ENCODE data around the gene MAP6D1.
A peak's percentile ranks its signal among the peaks of the same experiment; 100 is the strongest.

The MAP6D1 gene

GRCh38 chr3:183825456-183826161 is at the start of gene MAP6D1:
TSS of gene MAP6D1 (minus strand) at chr3:183825577. CDS start at chr3:183825547, 30 bp downstream.
- peak in 1 of 2 donors; percentile 18 for DNase-seq (ENCODE audit: low read depth in 2 of 2)

GRCh38 chr3:183873914-183874313 is 48.5 kb upstream of the MAP6D1 start:
- DNase-seq (ENCODE audit: low read depth in 2 of 2), result no peak

DNA sequence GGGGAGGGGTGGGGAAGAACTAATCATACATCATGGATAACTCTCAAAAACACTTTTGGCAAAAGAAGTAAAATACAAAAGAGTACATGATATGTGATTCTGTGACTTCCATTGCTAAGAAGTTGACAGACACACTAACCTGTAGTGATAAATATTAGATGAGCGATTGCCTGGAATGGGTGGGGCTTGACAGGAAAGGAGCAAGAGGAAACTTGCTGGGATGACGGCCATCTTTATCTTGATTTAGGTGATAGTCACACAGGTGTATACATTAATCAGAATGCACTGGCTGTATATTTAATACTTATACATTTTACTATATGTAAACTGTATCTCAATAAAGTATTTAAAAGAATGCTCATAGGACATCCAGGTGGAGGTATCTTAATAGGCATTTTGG is 46.2 kb upstream of the MAP6D1 start:
- no peak for DNase-seq (ENCODE audit: low read depth in 2 of 2)

DNA sequence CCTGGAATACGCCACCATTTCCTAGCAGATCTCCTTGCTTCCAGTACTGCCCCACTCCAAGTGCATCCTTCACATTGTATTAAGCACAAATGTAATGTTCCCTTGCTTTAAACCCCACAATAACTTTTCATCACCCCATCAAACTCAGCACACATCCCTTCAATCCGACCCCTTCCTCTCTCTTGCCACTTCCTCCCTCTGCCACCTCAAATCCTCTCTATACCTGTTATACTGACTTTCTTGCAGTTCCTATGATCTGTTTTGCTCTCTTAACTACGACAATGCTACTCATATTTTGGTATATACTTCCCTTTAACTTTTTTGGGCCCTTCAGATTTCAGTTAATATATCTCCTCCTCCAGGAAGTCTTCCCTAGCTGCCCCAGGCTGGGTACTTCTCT is 45.2 kb upstream of the MAP6D1 start:
- no peak for DNase-seq (ENCODE audit: low read depth in 2 of 2)

DNA sequence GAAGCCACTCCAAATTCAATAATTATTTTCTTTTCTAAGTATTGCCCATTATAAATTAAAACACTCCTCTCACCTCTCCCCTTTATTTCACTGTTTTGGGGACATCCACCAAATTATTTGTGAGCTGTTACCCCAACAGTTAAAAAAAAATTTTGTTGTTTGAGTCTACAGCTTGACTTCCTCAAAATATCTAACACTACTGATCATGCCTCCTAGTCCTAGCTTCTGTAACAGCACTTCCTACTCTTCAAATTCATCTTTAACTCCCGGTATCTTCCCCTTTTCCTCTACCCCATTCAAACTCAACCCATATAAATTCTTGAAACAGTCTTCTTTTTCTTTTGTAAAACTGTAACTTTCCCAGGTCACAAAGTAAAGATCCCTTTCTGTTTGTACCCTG is 43.4 kb upstream of the MAP6D1 start:
- no peak for DNase-seq (ENCODE audit: low read depth in 2 of 2)

GRCh38 chr3:183862610-183863009 is 37.2 kb upstream of the MAP6D1 start:
- DNase-seq (ENCODE audit: low read depth in 2 of 2), result no peak

DNA sequence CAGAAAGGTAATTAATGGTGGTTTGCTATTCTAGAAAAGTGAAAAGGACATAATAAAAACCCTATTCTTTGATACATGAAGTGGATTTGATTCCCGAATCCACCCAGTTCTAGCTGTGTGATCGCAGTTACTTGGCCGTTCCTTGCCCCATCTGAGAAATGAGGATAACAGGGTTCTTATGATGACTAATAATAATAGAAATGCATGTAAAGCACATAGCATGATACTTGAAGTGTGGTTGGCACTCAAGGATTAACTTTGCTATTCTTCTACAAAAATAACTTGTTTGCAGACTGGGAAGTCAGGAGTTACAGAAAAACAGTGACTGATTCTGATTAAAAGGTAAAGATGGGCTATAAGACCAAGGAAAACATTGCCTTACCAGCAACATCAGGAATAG is 32.5 kb upstream of the MAP6D1 start:
- no peak for DNase-seq (ENCODE audit: low read depth in 2 of 2)

- DNase-seq (ENCODE audit: low read depth in 2 of 2), result no peak
Measured at GRCh38 chr3:183854318-183855035, 29.1 kb upstream of the MAP6D1 start.

- DNase-seq (ENCODE audit: low read depth in 2 of 2), result no peak
Measured at GRCh38 chr3:183845608-183846288, 20.4 kb upstream of the MAP6D1 start.

DNA sequence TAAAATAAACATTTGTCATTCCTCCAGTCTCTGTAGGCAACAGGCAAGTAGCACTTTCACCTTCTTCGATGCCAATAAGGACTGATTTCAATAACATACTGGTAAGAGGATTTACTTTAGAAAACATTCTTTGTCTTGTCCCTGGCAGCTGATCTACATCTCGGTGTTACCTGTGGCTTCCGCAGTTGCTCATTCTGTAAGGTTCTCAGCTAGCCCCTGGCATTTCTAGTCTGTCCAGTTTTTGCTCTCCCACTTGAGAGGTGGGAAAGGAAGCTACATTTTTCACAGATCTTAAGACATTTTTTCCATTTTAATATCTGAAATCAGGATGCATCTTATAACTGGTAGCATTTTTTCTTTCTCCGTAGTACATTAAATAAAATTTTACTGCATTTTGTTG is 19.7 kb upstream of the MAP6D1 start:
- no peak for DNase-seq (ENCODE audit: low read depth in 2 of 2)

- DNase-seq (ENCODE audit: low read depth in 2 of 2), result no peak
Measured at GRCh38 chr3:183844606-183845005, 19.2 kb upstream of the MAP6D1 start.

DNA sequence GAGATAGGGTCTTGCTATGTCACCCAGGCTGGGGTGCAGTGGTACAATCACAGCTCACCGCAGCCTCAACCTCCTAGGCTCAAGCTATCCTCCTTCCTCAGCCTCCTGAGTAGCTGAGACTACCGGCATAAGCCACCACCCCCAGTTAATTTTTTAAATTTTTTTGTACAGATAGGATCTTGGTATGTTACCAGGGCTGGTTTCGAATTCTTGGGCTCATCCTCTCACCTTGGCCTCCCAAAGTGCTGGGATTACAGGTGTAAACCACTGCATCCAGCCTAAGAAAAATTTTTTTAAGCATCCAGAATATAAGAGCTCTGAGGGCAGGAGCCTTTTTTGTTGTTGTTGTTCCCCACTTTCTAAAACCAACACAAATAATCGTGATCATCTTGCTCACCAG is 14.4 kb upstream of the MAP6D1 start:
- no peak for DNase-seq (ENCODE audit: low read depth in 2 of 2)

- no peak for DNase-seq (ENCODE audit: low read depth in 2 of 2)
Measured at GRCh38 chr3:183837894-183838293, 12.5 kb upstream of the MAP6D1 start.

DNA sequence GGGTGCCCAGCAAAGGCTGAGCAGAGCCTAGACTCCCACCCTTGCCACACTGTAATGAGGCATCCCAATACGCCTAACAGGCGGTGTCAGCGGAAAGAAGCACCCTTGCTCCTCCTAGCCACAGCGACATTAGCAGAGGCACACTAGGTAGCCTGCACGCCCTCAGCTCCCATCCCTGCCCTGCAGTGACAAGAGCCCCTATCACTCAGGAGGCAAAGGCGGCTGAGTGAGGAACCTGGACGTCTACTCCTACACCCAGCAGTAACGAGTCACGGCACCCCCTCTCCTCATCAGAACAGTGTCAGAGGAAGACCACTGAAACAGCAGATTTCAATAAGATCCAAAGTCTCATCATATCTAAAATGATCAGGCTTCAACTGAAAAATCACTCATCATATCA is 12.0 kb upstream of the MAP6D1 start:
- no peak for DNase-seq (ENCODE audit: low read depth in 2 of 2)

- no peak for DNase-seq (ENCODE audit: low read depth in 2 of 2)
Measured at GRCh38 chr3:183833516-183833915, 8.1 kb upstream of the MAP6D1 start.

DNA sequence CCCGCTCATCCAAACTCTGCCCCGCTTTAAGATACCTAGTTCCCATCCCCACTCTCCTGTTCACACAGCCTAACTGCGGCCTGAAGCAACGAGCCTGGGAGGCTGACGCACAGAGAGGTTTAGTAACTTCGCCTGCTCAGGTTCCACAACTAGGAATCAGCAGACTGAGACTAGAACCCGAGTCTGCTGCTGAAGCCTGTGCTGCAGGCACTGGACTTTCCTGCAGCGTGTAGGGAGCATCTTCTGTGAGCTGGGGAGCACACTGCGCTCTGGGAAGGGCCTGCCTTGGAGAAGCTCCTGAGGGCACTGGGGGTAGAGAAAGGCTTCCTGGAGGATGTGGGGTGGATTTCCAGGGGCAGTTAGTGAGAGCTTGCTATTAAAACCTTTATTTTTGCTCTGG is 4.8 kb upstream of the MAP6D1 start:
- no peak for DNase-seq (ENCODE audit: low read depth in 2 of 2)

DNA sequence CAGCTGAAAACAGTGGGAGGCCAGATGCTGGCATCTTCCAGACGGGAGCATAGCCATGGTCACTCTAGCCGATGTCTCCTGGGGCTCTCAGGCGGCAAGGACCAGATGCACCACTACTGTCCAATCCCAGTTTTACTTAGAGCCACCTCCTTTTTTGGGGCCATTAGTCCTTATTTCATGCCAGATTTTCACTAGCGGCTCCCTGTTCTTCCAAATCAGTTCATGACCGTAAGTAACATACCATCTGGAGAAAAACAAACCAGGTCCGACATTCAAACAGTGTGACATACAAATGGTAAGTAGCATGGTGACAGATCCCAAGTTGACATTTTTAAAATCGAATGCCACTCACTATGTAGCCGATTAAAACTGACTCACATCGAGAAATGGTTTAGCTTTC is 4.1 kb upstream of the MAP6D1 start:
- no peak for DNase-seq (ENCODE audit: low read depth in 2 of 2)

- no peak for DNase-seq (ENCODE audit: low read depth in 2 of 2)
Measured at GRCh38 chr3:183828538-183828870, 3.1 kb upstream of the MAP6D1 start.

DNA sequence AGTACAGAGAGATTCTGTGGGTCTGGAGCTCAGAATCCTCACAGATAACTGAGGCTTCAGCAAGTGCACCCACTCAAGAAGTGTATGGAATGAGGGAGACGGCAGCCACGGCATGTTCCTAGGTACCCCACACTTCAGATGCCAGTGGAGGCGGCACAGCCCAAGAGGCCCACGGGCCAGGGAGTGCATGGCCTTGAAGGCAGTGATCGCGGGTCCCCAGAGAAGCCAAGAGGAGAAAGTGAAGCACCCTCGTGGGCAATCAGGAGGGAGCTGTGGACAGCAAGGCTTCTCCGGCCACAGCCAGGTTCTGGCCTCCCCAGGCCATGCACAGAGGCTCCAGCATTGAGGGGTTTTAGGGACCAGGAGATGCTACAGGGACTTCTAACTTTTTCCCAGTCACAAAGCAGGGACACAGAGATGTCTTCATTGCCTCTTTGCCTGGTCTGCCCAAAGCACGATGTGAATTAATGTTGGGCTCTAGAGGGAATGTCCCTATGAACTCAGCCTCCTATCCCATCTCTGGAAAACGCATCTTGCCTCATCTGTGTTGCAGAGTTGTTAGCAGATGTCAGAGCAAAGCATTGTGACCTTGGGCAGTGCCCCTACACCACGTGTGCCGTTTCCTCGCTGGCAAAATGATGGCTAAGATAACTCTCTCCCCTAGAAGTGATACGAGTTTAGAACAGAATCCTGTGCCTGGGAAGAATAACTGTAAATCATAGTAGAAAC is 2.6 kb upstream of the MAP6D1 start:
- no peak for DNase-seq (ENCODE audit: low read depth in 2 of 2)

DNA sequence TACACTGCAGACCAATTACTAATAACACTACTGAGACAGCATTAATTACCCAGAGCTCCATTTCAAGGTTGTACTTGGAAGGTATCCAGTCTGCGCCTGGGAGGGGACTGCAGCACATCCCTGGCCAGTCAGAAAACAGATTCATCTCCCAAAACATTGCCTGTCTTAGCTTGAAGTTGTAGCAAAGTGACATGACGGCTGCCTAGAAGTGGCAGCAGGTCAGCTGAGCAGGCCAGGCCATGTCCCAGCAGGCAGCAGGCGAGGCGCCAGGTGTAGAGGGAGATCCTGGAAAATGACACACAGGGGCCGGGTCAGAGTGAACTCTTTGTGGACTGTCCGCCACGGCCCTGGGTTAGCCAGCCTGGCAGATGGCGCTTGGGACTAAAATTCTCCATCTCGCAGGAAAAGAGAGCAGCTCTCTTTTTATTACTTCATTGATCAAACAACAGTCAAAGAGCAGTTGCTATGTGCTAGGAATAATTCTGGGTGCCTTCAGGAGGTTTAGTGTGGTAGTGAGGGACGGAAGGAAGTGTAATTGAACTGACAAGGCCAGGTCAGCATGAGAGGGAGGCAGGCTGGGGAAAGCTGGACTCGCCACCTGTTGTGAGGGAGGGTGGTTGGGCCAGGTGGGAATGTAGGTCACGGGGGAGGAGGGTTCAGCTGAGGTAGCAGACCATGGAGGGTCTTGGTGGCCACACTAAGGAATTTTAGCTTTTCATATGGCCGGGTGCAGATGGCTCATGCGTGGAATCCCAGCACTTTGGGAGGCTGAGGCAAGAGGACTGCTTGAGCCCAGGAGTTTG is 1.3 kb upstream of the MAP6D1 start:
- DNase-seq (ENCODE audit: low read depth in 2 of 2), result no peak

GRCh38 chr3:183824761-183825455 is 469 bp downstream of the MAP6D1 start:
- DNase-seq (ENCODE audit: low read depth in 2 of 2), result peak in 1 of 2 donors; percentile 18

Data from activated CD4-positive, alpha-beta T cell treated with anti-CD3 and anti-CD28 coated beads for 24 hours (primary cell).